Fibroblast of the aortic adventitia (primary cell): ENCODE data around the gene PPIL1. TPM values are rescaled to one million over a fixed set of nuclear protein-coding genes. Genes with fewer than 3 reads are reported as not detected.
"Not testable (repeated sequence)": the region's sequence is repeated elsewhere in the genome, so short reads cannot be mapped to it uniquely, and the experiment has no call there.

Experiments
- DNase-seq: peaks from one replicate; pipeline ENCODE4 v3.0.0-alpha.2; 2010; ENCODE audit warnings: low read depth
- H3K4me3 ChIP-seq: 2 replicates; pipeline ENCODE4 v1.5.1; 2011; ENCODE audit warnings: low read depth, mild to moderate bottlenecking, control low read depth, low read length, moderate library complexity
- CTCF ChIP-seq: IDR thresholded peaks from 2 replicates; pipeline ENCODE4 v1.5.1; 2011; ENCODE audit warnings: mild to moderate bottlenecking, low read length, control low read depth, inconsistent platforms; ENCODE audit not compliant: insufficient read depth
- total RNA-seq: library from RNA; depleted of rRNA; stranded (reverse); fragments of >200 nt; gene quantifications from 2 replicates; pipeline ENCODE4 v1.2.3, GENCODE V29; 2012; ENCODE audit warnings: low replicate concordance

PPIL1 gene
- total RNA-seq, 1 donor: 36.9 TPM

- no peak overlapping the region for H3K4me3 ChIP-seq
- no peak for DNase-seq
- no peak for TF ChIP-seq CTCF
These were observed 58.5 kb downstream of the PPIL1 start for GRCh38 chr6:36815962-36816735.

DNA sequence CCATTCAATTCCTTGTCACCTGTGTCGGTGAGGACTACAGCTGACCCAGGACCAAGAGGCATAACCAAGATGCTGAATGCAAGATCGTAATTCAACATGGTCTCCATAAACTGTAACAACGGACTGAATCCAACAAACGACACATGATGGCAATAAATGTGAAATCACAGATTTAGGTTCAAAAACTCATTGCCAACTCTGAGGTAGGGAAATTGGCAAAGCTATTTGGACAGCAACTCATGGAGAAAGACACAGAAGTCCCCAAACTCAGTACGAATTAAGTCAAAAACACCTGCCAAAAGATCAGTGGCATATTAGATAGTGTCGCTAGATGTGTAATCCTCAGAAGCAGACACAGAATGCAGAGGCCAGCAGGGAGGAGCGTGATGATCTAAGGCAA, 60.4 kb downstream of the PPIL1 start:
- no peak for TF ChIP-seq CTCF
- no peak overlapping the region for H3K4me3 ChIP-seq
- no peak for DNase-seq

GRCh38 chr6:36813526-36813925, 61.1 kb downstream of the PPIL1 start:
- no peak for TF ChIP-seq CTCF
- no peak for DNase-seq
- no peak overlapping the region for H3K4me3 ChIP-seq

DNA sequence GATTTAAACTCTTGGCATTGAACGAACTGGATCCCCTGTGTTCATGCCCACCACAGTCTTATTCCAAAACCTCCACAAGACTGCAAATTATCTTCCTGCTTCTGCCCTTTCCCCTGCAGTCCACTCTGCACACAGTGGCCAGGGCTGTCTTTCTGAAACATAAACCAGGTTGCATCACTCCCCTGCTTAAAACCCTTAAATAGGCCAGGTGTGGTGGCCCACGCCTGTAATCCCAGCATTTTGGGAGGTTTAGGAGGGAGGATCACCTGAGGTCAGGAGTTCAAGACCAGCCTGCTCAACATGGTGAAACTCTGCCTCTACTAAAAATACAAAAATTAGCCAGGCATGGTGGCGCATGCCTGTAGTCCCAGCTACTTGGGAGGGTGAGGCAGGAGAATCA, 61.6 kb downstream of the PPIL1 start:
- DNase-seq, H3K4me3 ChIP-seq: not testable (repeated sequence)

- H3K4me3 ChIP-seq: no peak overlapping the region
- TF ChIP-seq CTCF: no peak
- no peak for DNase-seq
These were observed 64.4 kb downstream of the PPIL1 start for GRCh38 chr6:36809941-36810803.

DNA sequence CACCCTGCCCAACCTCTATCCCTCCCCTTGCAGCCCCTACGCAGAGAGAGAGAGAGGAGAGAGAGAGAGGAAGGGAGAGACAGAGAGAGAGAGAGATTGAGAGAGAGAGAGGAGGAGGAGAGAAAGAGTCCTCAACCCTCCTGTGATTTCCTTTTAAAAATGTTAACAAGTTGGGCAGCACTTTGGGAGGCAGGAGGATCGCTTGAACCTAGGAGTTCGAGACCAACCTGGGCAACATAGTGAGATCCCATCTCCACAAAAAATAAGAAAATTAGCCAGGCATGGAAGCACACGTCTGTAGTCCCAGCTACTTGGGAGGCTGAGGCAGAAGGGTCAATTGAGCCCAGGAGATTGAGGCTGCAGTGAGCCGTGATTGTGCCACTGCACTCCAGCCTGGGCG, 65.4 kb downstream of the PPIL1 start:
- no peak for TF ChIP-seq CTCF

DNA sequence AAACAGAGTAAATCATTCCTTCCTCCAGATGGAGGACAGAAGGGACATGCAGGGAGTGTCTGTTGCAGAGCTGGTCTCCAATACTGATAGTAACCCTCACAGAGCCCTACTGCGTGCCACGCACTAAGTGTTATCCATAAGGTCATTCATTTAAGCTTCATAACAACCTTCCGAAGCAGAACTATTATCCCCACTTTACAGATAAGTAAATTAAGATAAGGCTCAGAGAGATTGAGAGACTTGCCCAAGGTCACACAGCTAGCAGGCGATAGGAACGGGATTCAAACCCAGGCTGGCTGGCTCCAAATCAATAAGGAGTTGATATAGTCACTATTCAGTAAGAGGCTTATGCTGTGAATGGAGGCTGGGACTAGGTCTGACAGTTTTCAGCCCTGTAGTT, 66.0 kb downstream of the PPIL1 start:
- TF ChIP-seq CTCF: no peak
- DNase-seq: no peak

More for the DNA sequence above, 65.4 kb downstream of the PPIL1 start:
- no peak for DNase-seq
- H3K4me3 ChIP-seq: no peak overlapping the region

More for the DNA sequence above, 66.0 kb downstream of the PPIL1 start:
- no peak overlapping the region for H3K4me3 ChIP-seq
